ENCODE data around the gene B4GALT5.
"Not testable (repeated sequence)": the region's sequence is repeated elsewhere in the genome, so short reads cannot be mapped to it uniquely, and the experiment has no call there.

Gene B4GALT5

DNA sequence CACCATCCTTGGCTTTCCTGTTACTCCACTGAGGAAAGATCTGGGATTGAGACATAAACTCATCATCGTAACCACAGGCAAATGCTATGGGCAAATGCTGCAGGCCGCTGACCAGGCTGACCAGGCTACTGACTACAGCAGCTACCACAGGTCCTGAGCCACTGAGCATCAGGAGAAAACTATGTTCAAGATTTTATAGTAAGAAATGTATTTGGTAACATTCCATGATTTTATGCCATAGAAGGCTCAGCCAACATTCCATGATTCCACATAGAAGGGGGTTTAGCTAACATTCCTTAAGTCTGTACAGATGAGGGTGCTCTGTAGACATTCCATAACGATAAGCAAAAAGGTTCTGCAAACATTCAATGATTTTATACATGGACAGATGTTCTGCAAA is 16.1 kb upstream of the B4GALT5 start:
- no peak for DNase-seq

DNA sequence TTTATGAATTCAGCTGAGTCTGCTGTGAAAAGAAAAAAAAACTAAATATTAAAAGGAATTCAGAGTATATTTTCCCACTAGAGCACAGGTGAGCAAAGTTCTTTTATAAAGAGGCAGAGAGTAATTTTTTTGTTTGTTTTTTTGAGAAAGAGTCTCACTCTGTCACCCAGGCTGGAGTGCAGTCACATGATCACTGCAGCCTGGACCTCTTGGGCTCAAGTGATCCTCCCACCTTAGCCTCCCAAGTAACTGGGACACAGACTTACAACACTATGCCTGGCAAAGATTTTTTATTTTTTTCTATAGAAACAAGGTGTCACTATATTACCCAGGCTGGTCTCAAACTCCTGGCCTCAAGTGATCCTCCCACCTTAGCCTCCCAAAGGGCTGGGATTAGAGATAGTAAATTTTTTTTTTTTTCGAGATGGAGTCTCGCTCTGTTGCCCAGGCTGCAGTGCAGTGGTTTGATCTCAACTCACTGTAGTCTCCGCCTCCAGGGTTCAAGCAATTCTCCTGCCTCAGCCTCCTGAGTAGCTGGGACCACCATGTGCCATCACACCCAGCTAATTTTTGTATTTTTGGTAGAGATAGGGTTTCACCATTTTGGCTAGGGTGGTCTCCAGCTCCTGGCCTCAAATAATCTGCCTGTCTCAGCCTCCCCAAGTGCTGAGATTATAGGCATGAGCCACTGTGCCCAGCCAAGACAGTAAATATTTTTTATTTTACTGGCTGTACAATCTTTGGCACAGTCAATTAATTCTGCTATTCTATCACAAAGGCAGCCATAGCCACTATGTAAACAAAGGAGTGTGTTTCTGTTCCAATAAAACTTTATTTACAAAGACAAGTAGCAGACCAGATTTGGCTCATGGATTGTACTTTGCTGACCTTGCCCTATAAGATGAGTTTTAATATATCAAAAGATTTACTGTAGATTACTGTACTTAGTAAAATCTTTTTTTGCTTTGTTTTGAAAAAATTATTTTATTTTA is 14.5 kb upstream of the B4GALT5 start:
- no peak for DNase-seq

DNA sequence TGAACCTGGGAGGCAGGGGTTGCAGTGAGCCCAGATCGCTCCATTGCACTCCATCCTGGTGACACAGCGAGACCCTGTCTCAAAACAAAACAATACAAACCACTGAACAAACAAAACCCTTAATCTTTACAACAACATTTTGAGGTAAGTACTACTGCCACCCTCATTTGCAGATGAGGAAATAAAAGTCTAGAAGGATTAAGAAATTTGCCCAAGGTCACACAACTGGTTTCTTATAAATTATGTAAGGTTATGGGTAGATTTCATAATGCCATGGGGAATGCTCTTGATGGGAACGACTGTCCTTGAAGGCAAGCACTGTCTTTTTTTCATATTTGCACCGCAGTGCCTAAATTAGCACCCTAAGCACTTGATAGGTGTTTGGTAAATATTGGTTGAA is 13.8 kb upstream of the B4GALT5 start:
- peak; percentile 84 for DNase-seq

DNA sequence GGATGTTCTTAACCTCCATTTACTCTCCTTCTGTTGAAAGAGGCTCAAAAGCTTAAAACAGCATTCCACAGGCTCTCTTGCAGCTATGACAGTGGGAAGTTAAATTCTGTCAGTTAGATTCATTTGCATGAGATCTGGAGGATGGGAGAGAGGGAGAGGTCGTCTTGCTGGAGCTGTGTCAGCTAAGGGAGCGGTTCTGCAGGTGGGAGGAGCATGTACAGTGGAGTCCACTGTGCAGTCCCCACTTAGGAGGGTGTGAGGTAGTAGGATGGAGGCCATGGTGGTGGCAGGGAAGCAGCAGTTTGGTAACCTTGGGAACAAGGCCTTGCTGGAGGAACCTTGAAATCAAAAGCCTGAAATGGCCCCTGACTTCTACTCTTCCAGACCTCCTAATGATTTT is 12.0 kb upstream of the B4GALT5 start:
- no peak for DNase-seq

DNA sequence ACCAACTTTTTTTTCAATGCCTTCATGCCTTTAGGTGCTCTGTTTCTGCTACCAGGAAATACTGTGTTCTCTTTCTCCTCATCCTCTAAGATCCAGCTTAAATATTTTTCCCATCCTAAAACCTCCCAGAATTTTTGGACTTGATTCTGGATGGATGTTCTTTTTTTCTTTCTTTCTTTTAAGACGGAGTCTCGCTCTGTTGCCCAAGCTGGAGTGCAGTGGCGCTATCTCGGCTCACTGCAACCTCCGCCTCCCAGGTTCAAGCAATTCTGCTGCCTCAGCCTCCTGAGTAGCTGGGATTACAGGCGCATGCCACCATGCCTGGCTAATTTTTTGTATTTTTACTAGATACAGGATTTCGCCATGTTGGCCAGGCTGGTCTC is 11.5 kb upstream of the B4GALT5 start:
- DNase-seq, result not testable (repeated sequence)

DNA sequence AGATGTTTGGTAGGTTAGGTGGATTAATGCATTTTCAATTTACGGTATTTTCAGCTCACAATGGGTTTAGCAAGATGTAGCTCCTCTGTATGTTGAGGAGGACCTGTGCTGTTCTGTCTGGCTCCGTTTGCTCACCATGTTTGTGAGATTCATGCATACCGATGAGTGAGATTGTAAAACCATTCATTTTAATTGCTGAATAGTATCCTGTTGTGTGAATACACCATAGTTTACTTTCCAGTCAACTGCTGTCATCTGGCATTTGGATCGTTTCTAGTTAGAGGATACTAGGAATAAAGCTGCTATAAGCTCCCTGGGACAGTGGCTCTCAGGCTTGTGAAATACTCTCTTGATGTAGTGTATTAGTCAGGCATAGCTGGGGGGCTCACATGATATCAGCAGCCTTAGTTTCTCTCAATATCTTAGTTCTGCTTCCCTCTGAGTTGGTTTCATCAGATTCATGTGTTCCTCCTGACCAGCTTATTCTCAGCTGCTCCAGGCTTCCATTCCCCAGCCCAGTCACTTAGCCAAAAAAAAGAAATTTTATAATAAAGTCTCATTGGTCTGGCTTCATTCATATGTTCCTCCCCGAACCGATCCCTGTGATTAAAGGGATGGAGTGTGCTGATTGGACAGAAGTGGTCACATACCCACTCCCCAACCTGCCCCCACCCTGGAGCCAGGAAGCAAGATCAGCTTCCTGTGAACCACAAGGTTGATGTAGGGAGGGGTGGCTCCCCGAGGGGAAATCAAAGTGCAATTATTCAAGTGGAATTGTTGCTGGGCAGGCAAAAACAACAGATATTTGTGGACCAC is 10.9 kb upstream of the B4GALT5 start:
- DNase-seq, result peak; percentile 94

DNA sequence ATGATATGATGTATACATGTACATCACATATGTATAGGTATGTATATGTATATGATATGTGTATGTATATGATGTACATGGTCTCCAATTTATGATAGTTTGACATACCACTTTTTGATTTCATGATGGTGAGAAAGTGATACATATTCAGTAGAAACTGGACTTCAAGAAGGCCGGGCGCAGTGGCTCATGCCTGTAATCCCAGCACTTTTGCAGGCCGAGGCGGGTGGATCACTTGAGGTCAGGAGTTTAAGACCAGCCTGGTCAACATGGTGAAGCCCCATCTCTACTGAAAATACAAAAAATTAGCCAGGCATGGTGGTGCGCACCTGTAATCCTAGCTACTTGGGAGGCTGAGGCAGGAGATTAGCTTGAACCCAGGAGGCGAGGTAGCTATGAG is 10.1 kb upstream of the B4GALT5 start:
- not testable (repeated sequence) for DNase-seq

DNA sequence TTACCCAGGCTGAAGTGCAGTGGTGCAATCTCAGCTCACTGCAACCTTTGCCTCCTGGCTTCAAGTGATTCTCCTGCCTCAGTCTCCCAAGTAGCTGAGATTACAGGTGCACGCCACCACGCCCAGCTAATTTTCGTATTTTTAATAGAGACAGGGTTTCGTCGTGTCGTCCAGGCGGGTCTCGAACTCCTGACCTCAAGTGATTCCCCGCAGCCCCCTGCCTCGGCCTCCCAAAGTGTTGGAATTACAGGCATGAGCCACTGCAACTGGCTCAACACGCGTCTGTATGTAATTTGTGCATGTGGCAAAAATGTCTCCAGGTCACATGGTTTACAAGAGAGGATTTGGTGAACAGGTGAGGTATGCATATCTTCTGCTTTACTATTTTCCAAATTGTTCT is 7.6 kb upstream of the B4GALT5 start:
- not testable (repeated sequence) for DNase-seq

DNA sequence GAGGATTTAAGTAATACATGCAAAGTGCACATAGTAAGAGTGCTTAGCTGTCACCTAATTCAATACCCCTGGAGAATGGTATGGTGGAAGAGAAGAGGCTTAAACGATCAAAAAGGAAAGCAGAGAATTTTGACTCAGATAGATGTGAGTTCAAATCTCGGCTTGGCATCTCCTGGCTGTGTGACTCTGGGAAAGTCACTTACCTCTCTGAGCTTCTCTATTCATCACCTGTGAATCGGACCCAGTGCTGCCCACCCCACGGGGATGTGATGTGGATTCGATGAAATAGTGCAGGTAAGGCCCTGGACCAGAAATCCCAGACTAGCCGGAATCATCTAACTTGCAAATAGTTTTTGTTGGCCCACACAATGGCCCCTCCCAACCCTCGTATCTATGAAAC is 1.8 kb upstream of the B4GALT5 start:
- DNase-seq, result no peak

DNA sequence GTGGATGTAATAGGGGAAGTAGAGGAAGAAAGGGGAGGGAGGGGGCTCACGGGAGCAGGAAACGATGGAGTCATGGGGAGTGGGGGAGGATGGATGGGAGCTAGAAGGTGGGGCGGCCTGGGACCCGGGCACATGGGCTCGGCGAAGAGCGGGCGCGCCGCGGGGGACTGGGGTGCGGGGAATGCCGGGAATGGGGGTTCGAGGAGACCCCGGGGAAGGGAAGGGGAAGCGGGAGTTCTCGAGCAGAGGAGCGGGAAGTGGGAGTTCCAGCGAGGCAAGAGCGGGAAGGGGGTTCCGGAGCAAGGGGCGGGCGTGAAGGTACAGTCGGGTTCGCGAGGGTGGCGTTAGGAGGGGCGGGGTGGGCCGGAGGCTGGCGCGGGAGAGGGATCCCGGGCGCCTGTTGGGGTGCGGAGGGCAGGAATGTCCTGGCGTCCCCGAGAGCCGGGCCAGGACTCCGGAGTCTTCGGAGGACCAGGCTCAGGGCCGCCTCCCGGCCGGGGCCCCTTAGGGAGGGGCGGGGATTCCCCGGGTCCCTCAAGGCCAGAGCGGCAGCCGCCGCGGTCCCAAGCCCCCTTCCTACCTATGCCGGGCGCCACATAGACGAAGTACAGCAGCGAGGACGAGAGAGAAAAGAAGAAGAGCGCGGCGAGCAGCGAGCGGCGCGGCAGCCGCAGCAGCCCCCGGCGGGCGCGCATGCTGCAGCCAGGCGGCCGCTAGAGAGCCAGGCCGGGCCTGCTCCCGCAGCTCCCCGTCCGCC is 504 bp downstream of the B4GALT5 start:
- DNase-seq, result peak; percentile 76

DNA sequence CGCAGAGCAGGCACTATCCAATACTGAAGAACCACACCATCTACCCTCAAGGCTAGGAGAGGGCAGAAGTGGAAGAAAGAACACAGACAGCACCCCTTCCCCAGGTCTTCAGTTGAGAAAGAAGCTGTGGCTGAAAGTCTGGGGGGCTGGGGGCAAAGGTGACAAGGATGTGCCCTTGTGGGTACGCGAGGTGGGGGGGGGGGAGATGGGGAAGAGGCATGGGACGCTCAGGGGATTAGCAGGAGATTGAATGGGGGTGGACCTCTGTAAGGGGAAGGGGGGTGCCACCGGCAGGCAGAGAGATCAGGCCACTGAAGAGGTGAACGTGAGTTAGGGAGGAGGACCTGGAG is 1.1 kb downstream of the B4GALT5 start:
- no peak for DNase-seq

DNA sequence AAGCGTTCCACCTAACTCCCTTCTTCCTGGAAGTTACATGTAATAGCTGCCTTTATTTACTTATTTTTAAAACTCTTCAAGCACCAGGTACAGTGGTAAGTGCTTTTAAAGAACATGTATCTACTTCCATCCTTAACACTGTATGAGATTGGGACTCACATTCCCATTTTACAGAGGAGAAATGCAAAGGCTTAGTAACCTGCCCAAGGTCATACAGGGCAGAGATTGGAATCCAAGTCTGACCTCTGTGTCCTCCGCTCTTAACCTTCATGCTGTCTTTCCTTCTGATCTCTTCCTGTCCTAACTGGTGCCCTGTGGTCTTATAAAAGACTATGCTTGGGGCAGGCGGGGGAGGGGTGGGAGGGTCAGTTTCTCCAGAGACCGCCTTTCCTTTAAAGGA is 1.6 kb downstream of the B4GALT5 start:
- DNase-seq, result no peak

DNA sequence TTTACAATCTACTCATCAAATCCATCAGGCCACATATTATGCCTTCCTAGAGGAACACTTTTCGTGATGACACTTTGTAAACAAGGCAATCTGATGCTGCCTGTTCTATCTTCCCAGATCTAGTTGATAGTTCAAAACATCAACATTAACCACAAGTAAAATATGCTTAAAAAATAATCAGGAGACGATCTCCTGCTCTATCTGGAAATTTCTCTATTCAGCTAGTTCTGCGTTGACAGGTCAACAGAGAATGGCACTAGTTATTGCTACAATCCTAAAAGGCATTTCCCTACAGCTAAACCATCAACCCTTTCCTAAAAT is 2.1 kb downstream of the B4GALT5 start:
- DNase-seq, result no peak

DNA sequence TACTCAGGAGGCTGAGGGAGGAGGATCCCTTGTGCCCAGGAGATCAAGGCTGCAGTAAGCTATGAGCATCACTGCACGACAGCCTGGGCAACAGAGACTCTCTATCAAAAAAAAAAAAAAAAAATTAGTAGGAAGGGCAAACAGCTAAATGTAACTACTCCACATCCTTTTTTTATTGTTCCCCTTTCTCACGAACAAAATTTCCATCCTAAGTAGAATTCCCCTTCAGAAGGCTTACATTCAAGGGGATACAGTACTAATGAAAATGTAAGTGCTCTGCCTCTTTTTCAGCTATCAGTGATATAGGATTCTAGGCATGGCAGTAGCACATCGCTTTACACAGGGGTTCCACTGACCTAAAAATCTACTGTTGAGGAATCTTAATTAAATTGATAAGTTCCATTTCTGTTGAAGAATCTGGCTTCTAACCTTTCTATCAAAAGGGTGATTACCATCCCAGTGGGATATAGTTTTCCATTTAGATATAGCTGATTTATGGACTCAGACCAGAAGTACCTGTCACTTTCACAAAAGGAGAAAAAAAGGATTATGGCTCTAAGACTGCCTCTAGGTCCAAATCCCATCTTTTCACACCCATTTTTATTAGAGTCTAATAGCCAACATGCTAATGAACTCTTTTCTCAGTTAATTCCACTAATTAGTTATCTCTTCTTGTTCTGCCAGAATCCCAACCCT is 2.6 kb downstream of the B4GALT5 start:
- DNase-seq, result peak; percentile 79

DNA sequence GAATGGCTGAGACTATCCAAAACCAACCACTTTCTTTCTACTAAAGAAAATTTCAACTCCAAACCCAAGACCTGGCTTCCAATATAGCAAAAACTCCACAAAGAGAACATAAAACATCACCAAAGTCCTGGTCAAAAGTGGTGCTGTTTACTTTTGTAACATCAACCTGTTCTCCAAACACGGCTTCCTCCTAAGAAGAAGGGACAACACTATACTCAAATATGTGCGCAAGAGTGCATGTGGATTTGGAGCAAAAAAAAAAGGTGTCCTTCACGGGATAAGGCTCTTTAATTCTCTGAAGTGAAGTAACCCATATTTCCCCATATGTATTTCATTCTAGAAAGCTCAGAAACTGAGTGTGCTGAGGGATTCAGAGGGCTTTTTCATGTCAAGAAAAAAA is 6.6 kb downstream of the B4GALT5 start:
- DNase-seq, result no peak

DNA sequence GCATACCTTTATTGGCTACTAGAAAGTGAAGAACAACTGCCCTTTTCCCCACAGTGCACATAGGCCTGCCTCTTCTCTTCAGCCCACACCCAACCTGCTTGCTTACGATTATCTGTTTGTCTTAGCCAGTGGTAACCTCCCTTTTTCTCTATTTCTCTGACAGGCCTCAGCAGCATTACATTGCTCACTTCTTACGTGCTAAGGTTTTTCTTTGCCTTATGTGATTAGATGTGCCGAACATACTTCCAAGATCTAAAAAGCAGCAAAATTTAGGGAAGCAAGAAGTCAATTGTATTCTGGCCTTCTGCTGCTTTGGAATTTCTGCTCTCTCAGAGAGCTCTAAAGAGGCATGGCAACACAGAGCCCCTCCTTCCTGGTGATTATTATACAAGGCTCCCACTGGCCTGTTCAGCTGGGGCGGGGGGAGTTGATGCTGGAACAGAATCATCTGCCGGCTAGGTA is 7.0 kb downstream of the B4GALT5 start:
- no peak for DNase-seq

DNA sequence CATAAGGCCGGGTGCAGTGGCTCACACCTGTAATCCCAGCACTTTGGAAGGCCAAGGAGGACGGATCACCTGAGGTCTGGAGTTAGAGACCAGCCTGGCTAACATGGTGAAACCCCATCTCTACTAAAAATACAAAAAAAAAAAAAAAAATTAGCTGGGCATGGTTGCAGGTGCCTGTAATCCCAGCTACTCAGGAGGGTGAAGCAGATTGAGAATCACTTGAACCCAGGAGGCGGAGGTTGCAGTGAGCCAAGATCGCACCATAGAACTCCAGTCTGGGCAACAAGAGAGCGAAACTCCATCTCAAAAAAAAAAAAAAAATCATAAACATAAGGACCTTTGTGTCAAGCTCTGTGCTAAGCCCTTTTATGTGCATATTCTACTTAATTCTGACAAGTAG is 7.8 kb downstream of the B4GALT5 start:
- not testable (repeated sequence) for DNase-seq

DNA sequence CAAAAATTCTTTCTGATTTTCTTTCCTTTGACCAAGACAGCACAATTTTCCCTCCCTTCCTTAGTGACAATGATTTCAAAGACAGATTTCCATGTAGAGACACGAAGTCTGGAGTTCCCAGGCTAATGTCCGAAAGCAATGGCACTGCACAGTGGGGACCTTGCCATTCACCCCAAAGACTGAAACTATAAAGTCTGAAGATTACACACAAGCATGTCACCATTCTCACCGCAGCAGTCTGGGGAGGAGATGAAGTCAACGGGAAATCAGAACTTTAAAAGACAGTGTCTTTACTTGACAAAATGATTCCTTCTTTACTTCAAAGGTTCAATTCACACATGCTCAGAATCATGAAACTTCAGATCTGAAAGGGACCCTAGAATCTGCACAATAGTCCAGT is 8.3 kb downstream of the B4GALT5 start:
- no peak for DNase-seq

DNA sequence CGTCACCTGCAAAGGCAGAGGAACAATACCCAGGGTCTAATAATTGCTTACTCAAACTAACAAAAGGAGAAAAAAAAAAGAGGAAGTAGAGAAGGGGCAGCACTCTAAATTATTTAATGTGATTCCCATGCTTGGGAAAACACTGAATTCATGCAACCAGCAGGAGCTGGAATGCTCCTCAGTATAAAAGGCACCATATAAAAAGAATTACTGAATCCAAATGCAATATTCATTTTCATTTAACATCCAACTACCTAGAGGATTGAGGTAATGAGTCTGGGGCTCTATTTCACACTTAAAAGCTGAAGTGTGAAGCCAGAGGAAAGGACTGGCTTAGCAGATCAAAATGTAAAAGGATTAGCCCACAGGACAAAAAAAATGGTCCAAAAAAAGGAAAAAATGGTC is 8.7 kb downstream of the B4GALT5 start:
- no peak for DNase-seq

DNA sequence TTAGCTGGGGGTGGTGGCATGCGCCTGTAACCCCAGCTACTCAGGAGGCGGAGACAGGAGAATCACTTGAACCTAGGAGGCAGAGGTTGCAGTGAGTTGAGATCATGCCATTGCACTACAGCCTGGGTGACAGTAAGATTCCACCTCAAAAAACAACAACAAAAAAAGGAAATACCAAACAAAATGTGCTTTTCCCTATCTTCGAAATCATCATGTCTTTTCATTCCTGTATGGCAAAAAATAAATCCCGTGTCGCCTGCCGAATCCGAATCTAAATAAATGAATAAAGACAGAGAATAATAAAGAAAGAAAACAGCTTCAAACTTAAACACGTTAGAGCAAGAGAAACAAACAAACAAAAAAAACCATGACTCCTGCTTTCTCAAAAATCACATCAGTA is 11.8 kb downstream of the B4GALT5 start:
- no peak for DNase-seq

DNA sequence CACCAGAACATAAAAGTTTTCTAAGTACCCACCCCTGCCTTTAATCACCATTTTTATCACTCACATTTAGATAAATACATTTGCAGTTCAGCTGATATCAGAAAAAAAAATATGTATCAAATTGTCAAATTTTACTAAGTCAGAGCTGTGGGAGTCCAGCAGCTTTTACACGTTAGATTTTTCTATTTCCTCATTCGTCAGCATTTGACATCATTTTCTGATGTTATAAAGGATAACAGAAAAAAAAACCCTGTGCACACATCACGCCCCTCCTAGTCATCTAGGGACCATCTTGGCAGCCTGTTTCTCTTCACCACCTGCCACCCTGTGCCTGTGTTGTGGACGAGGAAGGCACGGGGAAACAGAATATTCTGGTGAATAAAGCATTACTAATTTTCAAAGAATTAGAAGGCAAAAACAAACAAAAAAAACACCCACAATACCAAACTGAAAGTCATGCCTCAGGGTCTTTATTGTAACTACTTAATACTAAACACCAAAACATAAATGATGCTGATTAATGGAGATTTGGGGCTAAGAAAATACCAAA is 12.4 kb downstream of the B4GALT5 start:
- peak; percentile 74 for DNase-seq

DNA sequence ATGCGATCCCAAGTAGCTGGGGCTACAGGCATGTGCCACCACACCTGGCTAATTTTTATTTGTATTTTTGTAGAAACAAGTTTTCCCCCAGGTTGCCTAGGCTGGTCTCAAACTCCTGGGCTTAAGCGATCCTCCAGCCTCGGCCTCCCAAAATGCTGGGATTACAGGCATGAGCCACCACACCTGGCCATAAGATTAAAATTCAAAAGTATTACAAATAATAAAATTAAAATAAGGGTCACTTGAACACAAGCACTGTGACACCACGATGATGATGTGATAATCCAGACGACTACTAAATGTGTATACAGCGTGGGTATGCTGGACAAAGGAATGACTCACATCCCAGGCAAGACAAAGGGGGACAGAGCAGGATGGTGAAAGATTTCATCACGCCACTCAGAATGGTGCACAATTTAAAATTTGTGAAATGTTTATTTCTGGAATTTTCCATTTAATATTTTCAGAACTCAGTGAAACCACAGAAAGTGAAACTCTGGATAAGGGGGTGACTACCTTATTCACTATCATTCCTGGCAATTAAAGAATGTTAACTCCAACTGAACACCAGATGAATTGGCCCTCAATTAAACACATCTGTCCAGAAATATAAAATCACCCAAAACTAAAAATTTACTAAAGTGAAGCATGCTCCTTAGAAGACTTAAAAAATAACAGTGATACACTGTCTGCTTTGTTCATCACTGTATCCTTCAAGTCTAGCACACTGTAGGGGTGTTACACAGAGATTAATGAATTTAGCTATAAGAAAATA is 13.1 kb downstream of the B4GALT5 start:
- DNase-seq, result peak; percentile 93
